Panc1 (cell line): Measurements from ENCODE around the gene ABCG1.

ENCODE experiments used
- POLR2AphosphoS5 ChIP-seq: IDR thresholded peaks from 2 replicates; pipeline ENCODE4 v1.6.1; 2012; ENCODE audit warnings: mild to moderate bottlenecking, low read depth, low read length, moderate library complexity
- SIN3A ChIP-seq: IDR thresholded peaks from 2 replicates; pipeline ENCODE4 v1.6.1; 2012; ENCODE audit warnings: low read depth, mild to moderate bottlenecking, low read length, moderate library complexity, borderline replicate concordance; ENCODE audit not compliant: insufficient read depth
- TCF7L2 ChIP-seq: IDR thresholded peaks from 2 replicates; pipeline ENCODE4 v1.6.1; 2011; ENCODE audit warnings: mild to moderate bottlenecking, low read depth, low read length, inconsistent platforms
- TF ChIP-seq, protein P1 (sequence below): fragments of 450-650 bp; IDR thresholded peaks from 2 replicates; pipeline ENCODE4 v1.5.1; 2017; ENCODE audit warnings: mild to moderate bottlenecking

GRCh38 chr21:42209801-42210479 is 9.0 kb upstream of the ABCG1 start:
- TF ChIP-seq, protein P1, sequence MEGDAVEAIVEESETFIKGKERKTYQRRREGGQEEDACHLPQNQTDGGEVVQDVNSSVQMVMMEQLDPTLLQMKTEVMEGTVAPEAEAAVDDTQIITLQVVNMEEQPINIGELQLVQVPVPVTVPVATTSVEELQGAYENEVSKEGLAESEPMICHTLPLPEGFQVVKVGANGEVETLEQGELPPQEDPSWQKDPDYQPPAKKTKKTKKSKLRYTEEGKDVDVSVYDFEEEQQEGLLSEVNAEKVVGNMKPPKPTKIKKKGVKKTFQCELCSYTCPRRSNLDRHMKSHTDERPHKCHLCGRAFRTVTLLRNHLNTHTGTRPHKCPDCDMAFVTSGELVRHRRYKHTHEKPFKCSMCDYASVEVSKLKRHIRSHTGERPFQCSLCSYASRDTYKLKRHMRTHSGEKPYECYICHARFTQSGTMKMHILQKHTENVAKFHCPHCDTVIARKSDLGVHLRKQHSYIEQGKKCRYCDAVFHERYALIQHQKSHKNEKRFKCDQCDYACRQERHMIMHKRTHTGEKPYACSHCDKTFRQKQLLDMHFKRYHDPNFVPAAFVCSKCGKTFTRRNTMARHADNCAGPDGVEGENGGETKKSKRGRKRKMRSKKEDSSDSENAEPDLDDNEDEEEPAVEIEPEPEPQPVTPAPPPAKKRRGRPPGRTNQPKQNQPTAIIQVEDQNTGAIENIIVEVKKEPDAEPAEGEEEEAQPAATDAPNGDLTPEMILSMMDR: no peak
- no peak for TF ChIP-seq SIN3A
- TF ChIP-seq TCF7L2: no peak
- TF ChIP-seq POLR2AphosphoS5: no peak
